Measurements from ENCODE around the gene GRXCR2. TPM values are rescaled to one million over a fixed set of nuclear protein-coding genes. Genes with fewer than 3 reads are reported as not detected.

GRXCR2 gene
- total and polyA plus RNA-seq, 7 donors, result not detected

DNA sequence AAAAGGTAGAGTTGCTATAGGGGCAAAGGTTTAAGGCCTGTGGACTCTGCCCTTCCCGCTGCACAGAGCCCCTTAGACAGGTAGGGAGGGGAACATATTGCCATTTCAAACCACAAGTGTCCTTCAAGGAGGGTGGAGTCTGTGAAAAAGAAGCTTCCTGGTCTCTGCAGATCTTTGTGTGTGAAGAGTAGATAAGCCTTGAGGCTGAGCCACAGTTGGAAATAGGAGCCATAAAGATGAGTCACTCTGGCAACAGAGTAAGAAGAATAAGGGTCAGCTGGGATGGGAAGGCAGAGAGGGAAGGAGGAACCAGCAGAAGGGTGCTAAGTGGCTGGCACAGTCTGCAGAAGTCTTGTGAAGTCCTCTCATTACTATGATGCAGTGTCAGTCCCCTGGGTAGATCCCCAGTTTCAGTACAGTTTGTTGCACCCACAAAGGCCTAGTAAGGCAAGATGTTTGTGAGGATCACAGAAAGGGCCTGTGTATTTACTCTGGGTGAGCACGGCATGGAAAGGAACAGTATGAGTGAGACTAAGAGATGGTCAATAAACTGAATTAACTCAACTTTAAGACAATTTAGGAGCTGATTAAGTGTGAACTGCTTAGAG lies 18.1 kb downstream of the GRXCR2 start:
- no peaks in the 10 kb centered on the region for H3K9me3 ChIP-seq
- no peak overlapping the region for H3K27ac ChIP-seq
- DNase-seq (no peak), ATAC-seq (peak; percentile 56 to 72 (median 65))
- intact Hi-C loops (cut with DNase I), result no loop called here
- no peaks in the 10 kb centered on the region for H3K36me3 ChIP-seq (ENCODE audit: insufficient read depth in 1 of 2, low read depth in 1 of 2)
- TF ChIP-seq, protein P1, sequence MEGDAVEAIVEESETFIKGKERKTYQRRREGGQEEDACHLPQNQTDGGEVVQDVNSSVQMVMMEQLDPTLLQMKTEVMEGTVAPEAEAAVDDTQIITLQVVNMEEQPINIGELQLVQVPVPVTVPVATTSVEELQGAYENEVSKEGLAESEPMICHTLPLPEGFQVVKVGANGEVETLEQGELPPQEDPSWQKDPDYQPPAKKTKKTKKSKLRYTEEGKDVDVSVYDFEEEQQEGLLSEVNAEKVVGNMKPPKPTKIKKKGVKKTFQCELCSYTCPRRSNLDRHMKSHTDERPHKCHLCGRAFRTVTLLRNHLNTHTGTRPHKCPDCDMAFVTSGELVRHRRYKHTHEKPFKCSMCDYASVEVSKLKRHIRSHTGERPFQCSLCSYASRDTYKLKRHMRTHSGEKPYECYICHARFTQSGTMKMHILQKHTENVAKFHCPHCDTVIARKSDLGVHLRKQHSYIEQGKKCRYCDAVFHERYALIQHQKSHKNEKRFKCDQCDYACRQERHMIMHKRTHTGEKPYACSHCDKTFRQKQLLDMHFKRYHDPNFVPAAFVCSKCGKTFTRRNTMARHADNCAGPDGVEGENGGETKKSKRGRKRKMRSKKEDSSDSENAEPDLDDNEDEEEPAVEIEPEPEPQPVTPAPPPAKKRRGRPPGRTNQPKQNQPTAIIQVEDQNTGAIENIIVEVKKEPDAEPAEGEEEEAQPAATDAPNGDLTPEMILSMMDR (IDR thresholded peaks at IDR 0.05), result no peak
- H3K4me3 ChIP-seq, result no peak overlapping the region
- no peaks in the 10 kb centered on the region for H3K27me3 ChIP-seq (ENCODE audit: insufficient read depth in 3 of 3, low read length in 2 of 3)
- peaks cover 11% of the 10 kb centered on the region for H3K4me1 ChIP-seq
- WGBS, 3 donors, result 90% methylated on average over 2 of the region's 2 CpGs

GRCh38 chr5:145853781-145854376 lies 18.9 kb downstream of the GRXCR2 start:
- no peak overlapping the region for H3K27ac ChIP-seq
- no peaks in the 10 kb centered on the region for H3K9me3 ChIP-seq
- intact Hi-C loops (cut with DNase I), result no loop called here
- DNase-seq (no peak), ATAC-seq (no peak)
- H3K4me3 ChIP-seq, result no peak overlapping the region
- TF ChIP-seq, protein P1 (IDR thresholded peaks at IDR 0.05), result no peak
- H3K4me1 ChIP-seq, result peaks cover 11% of the 10 kb centered on the region
- H3K27me3 ChIP-seq (ENCODE audit: insufficient read depth in 3 of 3, low read length in 2 of 3), result no peaks in the 10 kb centered on the region
- no peaks in the 10 kb centered on the region for H3K36me3 ChIP-seq (ENCODE audit: insufficient read depth in 1 of 2, low read depth in 1 of 2)
- WGBS, 3 donors, result 96 to 99% (median 98%) methylated on average over 3 of the region's 3 CpGs

- TF ChIP-seq, protein P1 (IDR thresholded peaks at IDR 0.05), result no peak
- H3K36me3 ChIP-seq (ENCODE audit: insufficient read depth in 1 of 2, low read depth in 1 of 2), result no peaks in the 10 kb centered on the region
- H3K27ac ChIP-seq, result no peak overlapping the region
- ATAC-seq, result no peak
- WGBS, 3 donors, result 56 to 60% (median 57%) methylated on average over 3 of the region's 3 CpGs
- no peaks in the 10 kb centered on the region for H3K9me3 ChIP-seq
- intact Hi-C loops (cut with DNase I), result no loop called here
- DNase-seq, result no peak
- no peak overlapping the region for H3K4me3 ChIP-seq
- H3K4me1 ChIP-seq, result peaks cover 11% of the 10 kb centered on the region
- H3K27me3 ChIP-seq (ENCODE audit: insufficient read depth in 3 of 3, low read length in 2 of 3), result no peaks in the 10 kb centered on the region
These were observed 19.8 kb downstream of the GRXCR2 start for GRCh38 chr5:145852990-145853389.

DNA sequence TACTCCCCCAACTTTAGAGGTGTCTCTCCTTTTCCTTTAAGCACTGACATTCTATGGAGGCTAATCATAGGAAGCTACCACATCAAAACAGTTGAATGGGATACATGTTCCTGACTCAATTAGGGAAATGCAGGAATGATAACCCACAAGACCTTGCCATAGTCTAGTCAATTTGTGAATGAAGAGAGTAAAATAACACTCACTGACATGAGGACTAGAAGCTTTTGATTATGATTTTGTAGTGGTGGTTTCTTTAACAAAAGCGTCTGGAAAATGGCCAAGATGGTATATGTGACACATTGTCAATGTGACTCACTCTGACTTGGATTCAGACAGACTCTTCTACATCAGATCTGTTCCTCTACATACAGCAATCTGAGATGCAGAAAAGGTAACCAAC lies 24.0 kb downstream of the GRXCR2 start:
- TF ChIP-seq, protein P1 (IDR thresholded peaks at IDR 0.05), result no peak
- Histone ChIP-seq H3K4me1 (no peaks in the 10 kb centered on the region), H3K4me3 (no peak overlapping the region), H3K27me3 (ENCODE audit: insufficient read depth in 3 of 3, low read length in 2 of 3) (peaks cover 0 to 3% (median 0%) of the 10 kb centered on the region in 3 donors), H3K9me3 (no peaks in the 10 kb centered on the region), H3K36me3 (ENCODE audit: insufficient read depth in 1 of 2, low read depth in 1 of 2) (no peaks in the 10 kb centered on the region), H3K27ac (no peak overlapping the region)
- ATAC-seq (no peak), DNase-seq (no peak)
- intact Hi-C loops (cut with DNase I), result loop anchor here in 1 of 2 donors (10.0 kb wide), 1 partner anchor 196 kb away; no protein-coding TSS in a partner anchor
- 85 to 90% (median 90%) methylated on average over 1 of the region's 1 CpG for WGBS, 3 donors
